ES-I3 (cell line): ENCODE results near the gene CRX.
A peak's percentile ranks its signal among the peaks of the same experiment; 100 is the strongest.
"Not testable (repeated sequence)": the region's sequence is repeated elsewhere in the genome, so short reads cannot be mapped to it uniquely, and the experiment has no call there.

Experiments used
- H3K36me3 ChIP-seq: 2 replicates; pipeline ENCODE4 v1.6.1; 2013; ENCODE audit warnings: mild to moderate bottlenecking, low read length, control low read depth, moderate library complexity; ENCODE audit not compliant: insufficient read depth
- H3K4me1 ChIP-seq: 2 replicates; pipeline ENCODE4 v1.6.1; 2013; ENCODE audit warnings: mild to moderate bottlenecking, control low read depth, low read length; ENCODE audit not compliant: insufficient read depth
- H3K9ac ChIP-seq: 2 replicates; pipeline ENCODE4 v1.6.1; 2013; ENCODE audit warnings: low read depth, mild to moderate bottlenecking, low read length, moderate library complexity
- H3K9me3 ChIP-seq: 2 replicates; pipeline ENCODE4 v1.6.1; 2013; ENCODE audit warnings: mild to moderate bottlenecking, low read length, moderate library complexity; ENCODE audit not compliant: control insufficient read depth, insufficient read depth

Gene CRX

GRCh38 chr19:47819858-47820257, 1.9 kb upstream of the CRX start:
- Histone ChIP-seq H3K9me3 (no peaks in the 10 kb centered on the region), H3K4me1 (peaks cover 19% of the 10 kb centered on the region), H3K36me3 (no peaks in the 10 kb centered on the region), H3K9ac (peak overlapping the region; percentile 19)

GRCh38 chr19:47820410-47820809, 1.3 kb upstream of the CRX start:
- Histone ChIP-seq H3K4me1 (peaks cover 19% of the 10 kb centered on the region), H3K9me3 (no peaks in the 10 kb centered on the region), H3K9ac (no peak overlapping the region), H3K36me3 (no peaks in the 10 kb centered on the region)

GRCh38 chr19:47824396-47824795, 2.7 kb downstream of the CRX start:
- H3K9me3 ChIP-seq: no peaks in the 10 kb centered on the region
- H3K36me3 ChIP-seq: no peaks in the 10 kb centered on the region
- no peak overlapping the region for H3K9ac ChIP-seq
- H3K4me1 ChIP-seq: peaks cover 26% of the 10 kb centered on the region

- Histone ChIP-seq H3K36me3 (no peaks in the 10 kb centered on the region), H3K9ac (no peak overlapping the region), H3K4me1 (peaks cover 13% of the 10 kb centered on the region), H3K9me3 (no peaks in the 10 kb centered on the region)
These were observed 5.1 kb downstream of the CRX start for GRCh38 chr19:47826800-47827199.

GRCh38 chr19:47832723-47833122, 11.0 kb downstream of the CRX start:
- Histone ChIP-seq H3K4me1 (peaks cover 22% of the 10 kb centered on the region), H3K9ac (no peak overlapping the region), H3K9me3 (no peaks in the 10 kb centered on the region), H3K36me3 (no peaks in the 10 kb centered on the region)

- Histone ChIP-seq H3K4me1 (peaks cover 12% of the 10 kb centered on the region), H3K9me3 (no peaks in the 10 kb centered on the region), H3K9ac (no peak overlapping the region), H3K36me3 (no peaks in the 10 kb centered on the region)
These were observed 14.3 kb downstream of the CRX start for GRCh38 chr19:47836038-47836437.

- Histone ChIP-seq H3K4me1 (peaks cover 12% of the 10 kb centered on the region), H3K9ac (no peak overlapping the region), H3K36me3 (no peaks in the 10 kb centered on the region), H3K9me3 (no peaks in the 10 kb centered on the region)
These were observed 17.7 kb downstream of the CRX start for GRCh38 chr19:47839411-47839810.

- Histone ChIP-seq H3K9ac (no peak overlapping the region), H3K9me3 (no peaks in the 10 kb centered on the region)
These were observed 18.2 kb downstream of the CRX start for GRCh38 chr19:47839913-47840312.

GRCh38 chr19:47842941-47843340, 21.2 kb downstream of the CRX start:
- Histone ChIP-seq H3K9ac (no peak overlapping the region), H3K36me3 (no peaks in the 10 kb centered on the region), H3K9me3 (no peaks in the 10 kb centered on the region), H3K4me1 (no peaks in the 10 kb centered on the region; the same call in 1 of the 2 replicates)

More at GRCh38 chr19:47839913-47840312, 18.2 kb downstream of the CRX start:
- Histone ChIP-seq H3K36me3 (no peaks in the 10 kb centered on the region), H3K4me1 (peaks cover 12% of the 10 kb centered on the region)

- H3K9me3 ChIP-seq: no peaks in the 10 kb centered on the region
- peak overlapping the region; percentile 42; the same call in 1 of the 2 replicates for H3K9ac ChIP-seq
- H3K36me3 ChIP-seq: no peaks in the 10 kb centered on the region
These were observed 26.7 kb downstream of the CRX start for GRCh38 chr19:47848425-47848822.

GRCh38 chr19:47848823-47849473, 27.2 kb downstream of the CRX start:
- H3K9ac ChIP-seq: peak overlapping the region; percentile 42
- no peaks in the 10 kb centered on the region for H3K9me3 ChIP-seq
- H3K4me1 ChIP-seq: peaks cover 6% of the 10 kb centered on the region; the same call in 1 of the 2 replicates
- no peaks in the 10 kb centered on the region for H3K36me3 ChIP-seq

More at GRCh38 chr19:47848425-47848822, 26.7 kb downstream of the CRX start:
- H3K4me1 ChIP-seq: peaks cover 6% of the 10 kb centered on the region; the same call in 1 of the 2 replicates

GRCh38 chr19:47853003-47853402, 31.3 kb downstream of the CRX start:
- H3K9me3 ChIP-seq: no peaks in the 10 kb centered on the region
- H3K36me3 ChIP-seq: no peaks in the 10 kb centered on the region
- peaks cover 6% of the 10 kb centered on the region; the same call in 1 of the 2 replicates for H3K4me1 ChIP-seq
- H3K9ac ChIP-seq: no peak overlapping the region

GRCh38 chr19:47854459-47854858, 32.7 kb downstream of the CRX start:
- no peaks in the 10 kb centered on the region for H3K36me3 ChIP-seq
- peaks cover 6% of the 10 kb centered on the region; the same call in 1 of the 2 replicates for H3K4me1 ChIP-seq
- H3K9me3 ChIP-seq: no peaks in the 10 kb centered on the region
- H3K9ac ChIP-seq: no peak overlapping the region

- not testable (repeated sequence) for H3K9ac ChIP-seq, H3K36me3 ChIP-seq, H3K4me1 ChIP-seq, H3K9me3 ChIP-seq
These were observed 36.5 kb downstream of the CRX start for GRCh38 chr19:47858231-47858630.

GRCh38 chr19:47858646-47859285, 37.0 kb downstream of the CRX start, which contains the start of gene TPRX2:
Gene TPRX2, plus strand, starts transcription at chr19:47859235. Its CDS starts 12 bp downstream, at chr19:47859247.
- not testable (repeated sequence) for H3K9me3 ChIP-seq, H3K36me3 ChIP-seq, H3K4me1 ChIP-seq, H3K9ac ChIP-seq
